ENCODE results near the gene CHAD.

CHAD gene

DNA sequence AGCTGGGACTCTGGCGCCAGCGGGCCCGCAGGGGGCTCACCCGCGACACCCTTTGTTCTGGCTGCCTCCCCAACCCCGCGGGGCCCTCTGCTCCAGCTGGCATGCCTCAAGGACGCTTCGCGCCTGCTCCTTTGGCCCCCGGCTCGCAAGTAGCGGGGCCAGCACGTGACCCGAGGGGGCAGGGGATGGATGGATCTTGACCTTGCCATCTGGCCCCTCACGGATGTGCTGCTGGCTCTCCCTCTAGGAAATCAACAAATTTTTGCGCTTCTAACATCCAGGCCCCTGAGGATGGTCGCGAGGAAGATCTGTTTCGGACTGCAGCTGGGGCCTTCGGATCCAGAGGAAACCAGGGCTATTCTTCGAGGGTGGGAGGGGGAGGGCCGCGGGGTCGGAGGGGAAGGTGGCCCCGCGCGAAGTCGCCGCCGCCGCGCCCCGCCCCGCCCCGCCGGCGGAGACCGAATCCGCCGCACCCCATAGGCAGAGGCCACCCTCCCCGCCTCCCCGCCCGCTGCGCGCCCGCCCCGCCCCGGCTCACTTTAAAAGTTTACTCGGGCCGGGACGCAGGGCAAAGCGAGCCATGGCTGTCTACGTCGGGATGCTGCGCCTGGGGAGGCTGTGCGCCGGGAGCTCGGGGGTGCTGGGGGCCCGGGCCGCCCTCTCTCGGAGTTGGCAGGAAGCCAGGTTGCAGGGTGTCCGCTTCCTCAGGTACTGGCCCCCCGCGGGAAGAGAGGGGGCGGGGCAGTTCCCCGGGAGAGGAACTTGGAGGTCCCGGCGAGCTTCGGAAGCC, 42.8 kb downstream of the CHAD start, which contains the start of gene ACSF2:
TSS of gene ACSF2 (plus strand) at position 537 of the 790 bp plus-strand sequence. CDS start at position 581, 44 bp downstream.
- no peak for DNase-seq (ENCODE audit: low read depth, low spot score)
- Histone ChIP-seq H3K36me3 (ENCODE audit: insufficient read depth, insufficient read length, low read length) (peaks cover 4% of the 10 kb centered on the region), H3K4me3 (ENCODE audit: insufficient read length, low read depth) (peak within 1 kb of the TSS; percentile 54), H3K27me3 (ENCODE audit: insufficient read depth, insufficient read length) (peaks cover 5% of the 10 kb centered on the region), H3K9ac (ENCODE audit: insufficient read length, low read depth) (peak within 1 kb of the TSS; percentile 87), H3K4me1 (ENCODE audit: insufficient read depth, insufficient read length) (peaks cover 7% of the 10 kb centered on the region), H3K9me3 (ENCODE audit: insufficient read depth, low read length) (no peaks in the 10 kb centered on the region; the same call in 1 of the 2 replicates)
- TF ChIP-seq YY1 (IDR thresholded peaks at IDR 0.05; ENCODE audit: insufficient read depth, insufficient read length) (no peak), ZNF274 (IDR thresholded peaks at IDR 0.05; ENCODE audit: low read depth, low read length) (no peak), SUZ12 (IDR thresholded peaks at IDR 0.05; ENCODE audit: extremely low read depth, insufficient read depth, insufficient read length) (no peak)

DNA sequence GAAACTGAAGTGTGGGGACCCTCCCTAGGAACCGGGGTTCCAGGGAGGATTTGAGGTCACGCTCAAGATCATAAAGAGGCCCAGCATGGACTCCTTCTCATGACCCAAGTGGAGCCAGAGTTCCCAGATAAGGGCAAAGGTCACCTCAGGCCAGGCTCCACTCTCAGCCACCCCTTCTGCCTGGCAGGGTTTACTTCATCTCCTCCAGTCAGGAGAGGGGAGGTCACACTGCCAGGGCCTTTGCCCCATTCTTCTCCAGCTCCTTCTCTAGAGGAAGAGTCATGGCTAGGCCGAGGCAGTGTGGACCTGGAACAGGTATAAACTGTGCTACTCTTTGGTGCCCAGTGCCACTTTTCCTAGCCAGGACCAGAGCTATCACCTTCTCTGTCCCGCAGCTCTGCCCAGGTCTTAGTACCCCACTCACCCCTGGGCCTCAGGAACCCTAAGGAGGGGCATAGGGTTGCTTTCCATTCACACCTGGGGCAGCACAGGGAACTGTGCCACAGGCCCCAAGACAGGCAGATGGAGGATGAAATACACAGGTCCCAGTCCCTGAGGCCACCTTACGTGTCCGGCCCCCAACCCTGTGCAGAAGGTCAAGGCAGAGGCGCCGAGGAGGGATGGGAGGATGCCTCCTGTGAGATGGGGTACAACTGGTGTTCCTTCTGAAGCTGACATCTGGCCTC, 43.5 kb downstream of the CHAD start:
- peaks cover 4% of the 10 kb centered on the region for H3K36me3 ChIP-seq (ENCODE audit: insufficient read depth, insufficient read length, low read length)
- peaks cover 7% of the 10 kb centered on the region for H3K4me1 ChIP-seq (ENCODE audit: insufficient read depth, insufficient read length)
- H3K27me3 ChIP-seq (ENCODE audit: insufficient read depth, insufficient read length) = peaks cover 5% of the 10 kb centered on the region
- no peak for DNase-seq (ENCODE audit: low read depth, low spot score)
- H3K4me3 ChIP-seq (ENCODE audit: insufficient read length, low read depth) = peak overlapping the region; percentile 40
- TF ChIP-seq ZNF274 (IDR thresholded peaks at IDR 0.05; ENCODE audit: low read depth, low read length) (no peak), YY1 (IDR thresholded peaks at IDR 0.05; ENCODE audit: insufficient read depth, insufficient read length) (no peak), SUZ12 (IDR thresholded peaks at IDR 0.05; ENCODE audit: extremely low read depth, insufficient read depth, insufficient read length) (no peak)
- H3K9me3 ChIP-seq (ENCODE audit: insufficient read depth, low read length) = no peaks in the 10 kb centered on the region; the same call in 1 of the 2 replicates
- peak overlapping the region; percentile 76 for H3K9ac ChIP-seq (ENCODE audit: insufficient read length, low read depth)

DNA sequence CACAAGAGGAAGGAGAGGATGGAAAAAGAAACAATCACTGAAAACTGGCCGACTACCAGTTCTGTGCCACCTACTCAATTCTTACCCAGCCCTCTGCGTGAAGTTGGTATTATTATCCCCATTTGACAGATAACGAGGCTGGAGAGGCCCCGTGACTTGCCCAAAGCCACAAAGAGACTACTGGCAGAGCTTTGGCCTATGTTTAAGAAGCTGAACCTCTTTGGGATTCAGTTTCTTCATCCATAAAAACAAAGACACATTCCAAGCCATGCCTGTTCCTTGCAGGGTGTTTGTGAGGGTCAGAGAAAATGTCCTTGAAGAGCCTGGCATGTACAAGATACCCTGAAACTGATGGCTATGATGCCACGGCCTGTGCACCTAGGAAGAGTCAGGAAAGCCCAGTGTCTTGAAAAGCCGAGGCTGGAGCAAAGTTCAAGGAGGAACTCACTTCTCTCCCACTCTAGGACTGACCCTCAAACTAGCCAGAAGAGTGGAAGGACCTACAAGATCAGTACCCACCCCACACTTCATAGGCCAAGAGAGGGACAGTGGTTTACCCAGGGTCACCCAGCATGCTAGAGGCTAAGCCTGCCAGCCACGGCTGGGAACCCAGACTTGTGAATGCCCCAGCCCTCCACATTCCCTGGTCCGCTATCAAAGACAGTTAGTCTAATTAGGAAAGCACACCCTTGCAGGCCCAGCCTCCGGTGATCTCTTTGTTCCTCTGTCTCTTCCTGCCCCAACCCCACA, 44.3 kb downstream of the CHAD start:
- no peak overlapping the region for H3K4me3 ChIP-seq (ENCODE audit: insufficient read length, low read depth)
- no peak for DNase-seq (ENCODE audit: low read depth, low spot score)
- H3K4me1 ChIP-seq (ENCODE audit: insufficient read depth, insufficient read length) = peaks cover 7% of the 10 kb centered on the region

DNA sequence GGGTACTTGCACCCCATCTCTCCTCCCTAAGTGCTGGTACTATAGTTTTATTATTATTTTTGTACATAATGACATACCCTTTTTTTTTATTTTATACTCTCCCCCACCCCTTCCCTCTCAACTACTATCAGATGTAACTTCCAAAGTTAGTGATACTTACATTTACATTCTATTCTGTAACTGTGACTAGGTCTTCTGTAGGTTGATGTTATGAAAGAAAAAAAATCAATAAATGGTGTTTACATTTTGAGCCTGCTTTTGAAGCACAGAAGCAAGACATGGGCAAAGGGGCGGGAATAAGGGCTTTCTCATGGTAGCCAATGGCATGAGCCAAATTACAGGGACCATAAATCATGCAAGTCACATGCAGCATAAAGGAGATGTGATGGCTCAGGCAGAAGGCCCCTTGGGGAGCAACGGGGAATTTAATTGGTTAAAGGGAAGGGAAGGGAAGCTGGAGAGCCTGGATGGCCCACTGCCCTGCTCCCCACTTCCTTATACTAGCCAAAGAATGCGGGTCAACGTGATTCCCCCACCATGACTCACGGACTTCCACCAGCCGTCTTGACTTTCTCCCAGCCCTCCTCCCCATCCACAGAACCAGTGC, 45.0 kb downstream of the CHAD start:
- Histone ChIP-seq H3K4me3 (ENCODE audit: insufficient read length, low read depth) (no peak overlapping the region), H3K36me3 (ENCODE audit: insufficient read depth, insufficient read length, low read length) (peaks cover 4% of the 10 kb centered on the region), H3K9ac (ENCODE audit: insufficient read length, low read depth) (no peak overlapping the region), H3K4me1 (ENCODE audit: insufficient read depth, insufficient read length) (peaks cover 7% of the 10 kb centered on the region), H3K27me3 (ENCODE audit: insufficient read depth, insufficient read length) (peaks cover 5% of the 10 kb centered on the region), H3K9me3 (ENCODE audit: insufficient read depth, low read length) (peaks cover 6% of the 10 kb centered on the region; the same call in 1 of the 2 replicates)
- no peak for DNase-seq (ENCODE audit: low read depth, low spot score)
- no peak for TF ChIP-seq ZNF274 (IDR thresholded peaks at IDR 0.05; ENCODE audit: low read depth, low read length)
- TF ChIP-seq YY1 (IDR thresholded peaks at IDR 0.05; ENCODE audit: insufficient read depth, insufficient read length) = no peak
- TF ChIP-seq SUZ12 (IDR thresholded peaks at IDR 0.05; ENCODE audit: extremely low read depth, insufficient read depth, insufficient read length) = no peak

More for the DNA sequence above, 44.3 kb downstream of the CHAD start:
- no peak for TF ChIP-seq YY1 (IDR thresholded peaks at IDR 0.05; ENCODE audit: insufficient read depth, insufficient read length)
- TF ChIP-seq ZNF274 (IDR thresholded peaks at IDR 0.05; ENCODE audit: low read depth, low read length) = no peak
- TF ChIP-seq SUZ12 (IDR thresholded peaks at IDR 0.05; ENCODE audit: extremely low read depth, insufficient read depth, insufficient read length) = no peak
- Histone ChIP-seq H3K27me3 (ENCODE audit: insufficient read depth, insufficient read length) (peaks cover 5% of the 10 kb centered on the region), H3K36me3 (ENCODE audit: insufficient read depth, insufficient read length, low read length) (peaks cover 4% of the 10 kb centered on the region), H3K9me3 (ENCODE audit: insufficient read depth, low read length) (no peaks in the 10 kb centered on the region; the same call in 1 of the 2 replicates), H3K9ac (ENCODE audit: insufficient read length, low read depth) (no peak overlapping the region)

DNA sequence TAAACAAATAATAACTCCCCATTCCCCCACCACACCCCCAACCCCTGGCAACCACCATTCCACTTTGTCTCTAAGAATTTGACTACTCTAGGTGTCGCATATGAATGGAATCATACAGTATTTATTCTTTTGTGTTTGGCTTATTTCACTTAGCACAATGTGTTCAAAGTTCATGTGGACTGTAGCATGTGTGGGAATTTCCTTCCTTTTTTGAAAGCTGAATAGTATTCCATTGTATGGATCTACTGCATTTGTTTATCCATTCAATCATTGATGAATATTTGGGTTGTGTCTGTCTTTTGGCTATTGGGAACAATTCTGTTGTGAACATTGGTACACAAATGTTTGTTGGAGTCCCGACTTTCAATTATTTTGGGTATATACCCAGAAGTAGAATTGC, 45.9 kb downstream of the CHAD start:
- Histone ChIP-seq H3K4me3 (ENCODE audit: insufficient read length, low read depth) (no peak overlapping the region), H3K27me3 (ENCODE audit: insufficient read depth, insufficient read length) (peaks cover 5% of the 10 kb centered on the region), H3K9me3 (ENCODE audit: insufficient read depth, low read length) (peaks cover 7% of the 10 kb centered on the region; the same call in 1 of the 2 replicates), H3K36me3 (ENCODE audit: insufficient read depth, insufficient read length, low read length) (peaks cover 1% of the 10 kb centered on the region), H3K9ac (ENCODE audit: insufficient read length, low read depth) (no peak overlapping the region), H3K4me1 (ENCODE audit: insufficient read depth, insufficient read length) (peaks cover 7% of the 10 kb centered on the region)
- TF ChIP-seq YY1 (IDR thresholded peaks at IDR 0.05; ENCODE audit: insufficient read depth, insufficient read length) = no peak
- TF ChIP-seq ZNF274 (IDR thresholded peaks at IDR 0.05; ENCODE audit: low read depth, low read length) = no peak
- TF ChIP-seq SUZ12 (IDR thresholded peaks at IDR 0.05; ENCODE audit: extremely low read depth, insufficient read depth, insufficient read length) = no peak
- DNase-seq (ENCODE audit: low read depth, low spot score) = no peak

DNA sequence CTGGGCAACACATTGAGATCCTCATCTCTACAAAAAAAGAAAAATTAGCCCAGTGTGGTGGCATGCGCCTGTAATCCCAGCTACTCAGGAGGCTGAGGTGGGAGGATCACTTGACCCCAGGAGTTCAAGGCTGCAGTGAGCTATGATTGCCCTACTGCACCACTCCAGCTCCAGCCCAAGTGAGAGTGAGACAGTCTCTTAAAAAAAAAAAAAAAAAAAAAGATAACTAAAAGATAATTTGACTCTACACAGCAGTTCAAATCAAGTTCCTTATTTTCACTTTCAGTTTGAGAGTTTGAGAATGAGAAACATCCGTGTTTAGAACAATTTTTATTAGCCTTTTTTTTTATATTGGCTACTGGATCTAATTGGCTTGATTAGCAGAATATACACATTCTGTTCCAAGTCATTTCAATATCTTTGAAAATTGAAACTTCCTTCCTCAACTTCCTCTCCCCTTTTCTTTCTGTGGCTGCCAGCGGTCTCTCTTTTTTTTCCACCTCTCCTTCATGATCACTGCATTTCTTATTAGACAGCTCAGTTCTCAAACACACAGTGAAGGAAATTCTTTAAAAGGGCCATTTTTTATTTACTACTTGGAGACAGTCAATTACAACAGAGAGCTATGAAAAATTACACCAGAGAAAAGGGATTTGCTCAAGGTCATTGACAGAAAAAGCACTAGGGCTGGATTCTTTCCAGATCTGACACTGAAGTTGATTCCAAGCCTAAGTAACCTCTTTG, 47.2 kb downstream of the CHAD start:
- Histone ChIP-seq H3K9me3 (ENCODE audit: insufficient read depth, low read length) (peaks cover 7% of the 10 kb centered on the region; the same call in 1 of the 2 replicates), H3K9ac (ENCODE audit: insufficient read length, low read depth) (no peak overlapping the region), H3K36me3 (ENCODE audit: insufficient read depth, insufficient read length, low read length) (no peaks in the 10 kb centered on the region), H3K4me1 (ENCODE audit: insufficient read depth, insufficient read length) (peaks cover 7% of the 10 kb centered on the region), H3K27me3 (ENCODE audit: insufficient read depth, insufficient read length) (peaks cover 5% of the 10 kb centered on the region), H3K4me3 (ENCODE audit: insufficient read length, low read depth) (no peak overlapping the region)
- DNase-seq (ENCODE audit: low read depth, low spot score) = no peak
- TF ChIP-seq SUZ12 (IDR thresholded peaks at IDR 0.05; ENCODE audit: extremely low read depth, insufficient read depth, insufficient read length) (no peak), ZNF274 (IDR thresholded peaks at IDR 0.05; ENCODE audit: low read depth, low read length) (no peak), YY1 (IDR thresholded peaks at IDR 0.05; ENCODE audit: insufficient read depth, insufficient read length) (no peak)
